HG02571 (cell line): ENCODE measurements around the gene RNF152.

ENCODE experiments used
- ATAC-seq: cut with Tn5 transposase; IDR thresholded peaks from one replicate; pipeline ENCODE4 v1.9.1; 2021; ENCODE audit warnings: mild to moderate bottlenecking, moderate library complexity; ENCODE audit not compliant: unreplicated experiment

RNF152 gene

DNA sequence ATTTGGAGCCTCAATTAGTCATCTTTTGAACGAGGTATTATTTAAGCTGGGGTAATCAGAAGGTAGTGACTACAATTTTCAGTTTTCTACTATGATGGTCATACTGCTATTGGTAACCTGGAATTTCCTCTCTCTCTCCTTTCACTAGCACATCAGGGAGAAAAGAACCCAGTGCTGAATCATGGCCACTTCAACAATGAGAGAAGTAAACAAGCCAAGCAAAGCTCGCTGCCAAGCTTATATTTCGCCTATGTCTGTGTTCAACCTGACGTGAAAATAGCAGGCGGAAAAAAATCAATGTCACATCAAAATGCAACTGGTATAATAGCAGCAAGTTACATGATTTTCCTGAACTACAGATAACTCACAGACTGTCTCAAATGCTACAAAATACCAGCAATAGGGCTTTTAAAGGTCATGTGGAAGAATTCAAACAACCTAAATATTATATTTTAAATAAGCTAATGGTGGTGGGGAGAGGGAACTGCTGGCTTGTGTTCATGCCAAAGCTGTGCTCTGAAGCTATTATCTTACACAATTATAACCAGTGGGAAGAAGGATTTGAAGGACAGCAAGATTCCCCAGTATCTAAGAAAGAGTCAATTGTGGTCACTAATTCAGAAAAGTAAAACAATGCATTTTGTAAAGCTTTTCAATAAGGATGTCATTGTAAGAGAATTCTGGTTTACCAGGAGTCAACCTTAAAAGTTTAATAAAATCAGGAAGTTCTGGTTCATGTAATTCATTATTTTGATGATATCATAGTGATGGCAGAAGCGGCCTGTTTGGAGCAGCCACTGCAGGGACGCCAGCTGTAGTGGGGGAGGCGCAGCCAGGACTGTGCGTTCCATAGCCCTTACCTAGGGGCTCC, 38.0 kb downstream of the RNF152 start:
- no peak for ATAC-seq

DNA sequence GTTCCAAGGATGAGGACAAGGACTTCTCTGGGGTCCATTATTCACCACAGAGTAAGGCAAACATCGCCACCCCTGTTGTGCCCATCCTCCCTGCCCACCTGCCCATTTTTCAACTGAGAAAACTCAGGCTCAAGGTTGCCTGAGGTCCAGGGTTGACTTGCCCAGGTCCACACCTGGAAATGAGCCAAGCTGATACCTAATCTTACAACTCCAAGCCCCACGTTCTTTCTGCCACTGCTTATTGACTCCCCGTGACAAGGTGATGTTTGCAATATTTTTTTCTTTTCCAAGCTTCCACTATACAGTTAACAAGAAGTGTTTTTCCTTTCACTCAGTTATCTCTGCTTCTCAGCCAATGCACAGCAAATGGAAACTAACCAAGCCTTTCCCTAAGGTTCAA, 39.0 kb downstream of the RNF152 start:
- ATAC-seq: no peak

DNA sequence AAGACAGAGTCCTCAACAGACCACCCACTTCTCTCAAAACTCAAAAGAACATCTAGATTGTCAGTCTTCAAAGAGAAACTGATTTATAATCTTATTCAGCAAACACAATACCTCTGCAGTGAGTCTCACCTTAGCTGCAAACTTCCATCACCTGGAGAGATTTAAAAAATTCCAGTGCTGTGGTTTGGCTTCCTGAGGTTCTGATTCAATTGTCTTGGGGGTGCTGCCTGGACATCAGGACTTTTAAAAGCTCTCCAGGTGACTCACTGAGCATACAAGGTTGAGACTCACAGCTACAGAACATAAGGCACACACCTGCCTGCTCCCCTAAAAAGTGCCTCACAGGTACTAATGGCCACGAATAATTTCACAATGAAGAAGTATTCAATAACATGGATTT, 40.3 kb downstream of the RNF152 start:
- no peak for ATAC-seq

DNA sequence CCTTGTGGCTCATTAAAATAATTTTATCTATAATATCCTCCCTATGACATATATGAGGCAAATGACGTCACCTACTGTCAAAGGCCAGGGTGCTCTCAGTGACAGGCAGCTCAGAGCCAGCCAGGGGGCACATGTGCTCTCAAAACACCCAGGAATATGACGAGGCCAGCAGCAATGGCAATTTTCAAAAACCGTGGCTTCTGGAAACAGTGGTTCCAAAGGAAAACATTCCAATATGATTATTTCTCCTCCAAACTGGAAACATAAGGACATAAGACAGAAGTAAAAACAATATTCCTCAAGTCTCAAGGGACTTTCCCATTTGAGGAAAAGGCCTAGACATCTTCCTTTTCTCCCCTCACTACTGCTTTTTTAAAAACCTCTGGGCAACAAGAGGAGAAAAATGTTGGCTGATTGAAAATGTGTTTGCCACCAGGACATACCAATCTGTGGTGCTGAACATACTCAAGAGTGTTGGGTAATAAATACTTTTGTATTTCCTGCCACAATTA, 40.8 kb downstream of the RNF152 start:
- ATAC-seq: no peak

DNA sequence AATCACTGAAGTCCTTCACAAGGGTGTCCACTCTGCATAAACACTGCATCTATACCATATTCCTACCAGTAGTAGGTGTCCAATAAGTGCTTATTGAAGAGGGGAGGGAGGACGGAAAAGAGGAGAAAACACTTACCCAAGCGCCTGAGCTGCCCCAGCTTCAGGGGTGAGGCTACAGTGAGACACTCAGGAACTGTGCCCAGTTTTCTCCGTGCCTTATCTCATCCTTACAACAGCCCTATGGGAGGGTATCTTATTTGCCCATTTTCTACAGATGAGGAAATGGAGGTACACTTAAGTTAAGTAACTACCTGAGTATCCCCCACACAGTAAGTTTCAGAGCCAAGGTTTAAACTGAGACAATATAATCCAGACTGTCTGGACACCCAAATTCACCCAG, 41.5 kb downstream of the RNF152 start:
- no peak for ATAC-seq

DNA sequence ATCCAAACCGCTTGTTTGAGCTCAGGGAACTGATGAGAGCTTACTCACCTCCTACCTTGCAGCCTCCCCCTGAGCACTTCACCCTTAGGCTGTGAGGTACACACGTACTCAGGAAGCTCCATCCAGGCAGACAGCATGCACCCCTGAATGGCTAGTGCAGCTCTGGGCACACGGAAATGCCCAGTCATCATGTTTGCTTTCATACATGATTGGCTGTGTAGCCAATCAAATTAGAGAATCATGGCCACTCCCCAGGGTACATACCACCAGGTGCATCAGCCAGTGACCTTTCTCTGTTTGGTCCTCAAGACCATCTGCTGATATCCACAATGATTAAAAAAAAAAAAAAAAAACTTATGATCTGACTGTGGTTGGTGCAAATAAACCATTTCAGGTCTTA, 42.1 kb downstream of the RNF152 start:
- no peak for ATAC-seq

DNA sequence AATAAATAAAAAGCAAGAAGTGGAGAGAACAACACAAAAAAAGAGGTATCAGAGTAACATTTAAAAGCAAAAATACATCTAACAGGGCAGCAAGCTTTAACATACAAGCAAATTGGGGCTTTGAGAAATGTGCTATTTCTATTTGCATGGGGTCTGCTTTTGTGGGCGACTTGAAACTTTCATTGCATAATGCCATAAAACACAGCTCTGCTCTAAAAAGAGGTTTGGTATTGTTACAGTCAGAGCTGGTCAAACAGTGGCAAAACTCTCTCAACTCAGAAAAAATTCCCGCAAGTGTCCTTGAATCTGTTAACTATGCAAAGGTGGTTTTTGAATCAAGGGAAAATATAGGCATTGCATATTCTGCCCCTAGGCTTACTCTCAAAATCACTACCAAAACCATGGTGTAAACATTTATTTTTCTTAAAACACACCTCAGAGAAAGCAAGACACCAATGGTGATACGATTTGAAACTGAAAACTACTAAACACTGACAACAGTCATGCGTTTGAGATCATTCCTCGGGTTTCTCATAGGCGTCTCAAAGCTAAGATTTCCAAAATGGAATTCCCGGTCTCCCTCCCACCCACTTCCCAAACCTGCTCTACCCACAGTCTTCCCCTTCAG, 45.5 kb downstream of the RNF152 start:
- ATAC-seq: no peak

DNA sequence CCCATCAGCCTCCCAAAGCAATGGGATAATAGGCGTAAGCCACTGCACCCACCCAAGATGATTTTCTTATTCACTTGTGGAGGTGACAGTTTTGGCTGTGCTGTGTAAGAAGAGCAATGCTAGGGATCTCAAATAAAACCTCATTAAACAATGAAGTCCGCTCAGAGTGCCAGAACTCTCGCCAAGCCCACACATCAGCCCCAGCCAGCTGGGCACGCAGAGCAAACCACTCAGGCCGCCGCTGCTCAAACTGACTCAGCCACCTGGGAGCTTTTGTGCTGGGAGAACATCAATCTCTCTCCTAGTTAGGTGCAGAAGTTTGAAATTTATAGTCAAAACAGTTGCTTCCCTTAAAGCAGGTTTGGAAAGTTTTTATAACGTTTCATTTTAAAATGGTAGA, 47.6 kb downstream of the RNF152 start:
- no peak for ATAC-seq

DNA sequence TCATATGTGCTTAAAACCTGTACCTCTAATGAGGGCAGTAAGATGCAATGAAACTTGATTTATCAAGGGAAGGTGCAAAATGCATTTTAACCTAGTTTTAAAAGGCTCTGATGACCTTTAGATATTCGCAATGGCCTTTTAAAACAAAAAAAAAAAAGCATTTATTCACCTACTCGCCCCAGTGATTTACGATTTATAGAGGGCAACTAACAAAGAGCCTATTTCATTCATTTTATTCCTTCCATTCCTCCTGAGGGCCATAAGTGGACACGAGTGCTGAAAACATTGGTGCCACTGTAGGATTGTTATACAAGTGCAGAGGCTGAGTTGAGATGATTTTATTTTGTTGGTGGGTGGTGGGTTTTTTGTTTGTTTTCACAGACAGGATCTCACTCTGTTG, 48.1 kb downstream of the RNF152 start:
- no peak for ATAC-seq

DNA sequence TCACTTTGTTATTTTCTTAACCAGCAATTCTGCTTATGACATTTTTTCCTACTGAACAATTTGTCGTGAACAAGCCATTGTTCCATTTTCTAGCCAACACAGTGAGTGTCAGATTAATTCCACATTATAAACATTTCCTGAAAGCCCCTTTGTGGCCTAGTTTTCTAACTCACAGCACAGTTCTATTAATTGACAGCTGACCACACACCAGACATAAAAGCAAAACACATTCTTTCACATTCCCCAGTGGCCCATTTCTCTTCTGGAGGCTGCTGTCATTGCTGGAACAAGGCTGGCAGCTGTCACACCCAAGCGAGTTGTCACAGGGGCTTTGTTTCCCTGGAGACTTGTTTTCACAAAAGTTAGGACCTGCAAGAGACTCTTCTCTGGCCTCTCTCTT, 50.7 kb downstream of the RNF152 start:
- no peak for ATAC-seq

DNA sequence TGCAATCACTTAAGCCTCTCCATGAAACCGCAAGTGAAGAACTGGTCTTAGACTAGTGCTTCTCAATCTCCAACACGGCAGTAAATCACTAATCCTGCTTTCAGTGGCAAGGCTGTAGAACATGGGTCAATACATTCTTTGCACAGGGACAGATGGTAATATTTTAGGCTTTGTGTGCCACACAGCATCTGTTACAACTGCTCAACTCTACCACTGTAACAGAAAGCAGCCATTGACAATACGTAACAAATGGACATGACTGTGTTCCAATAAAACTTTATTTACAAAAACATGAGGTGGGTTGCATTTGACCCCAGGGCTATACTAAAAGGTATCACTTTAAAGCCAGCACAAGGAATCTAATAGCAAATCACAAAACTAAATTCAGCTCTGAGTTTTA, 51.1 kb downstream of the RNF152 start:
- ATAC-seq: no peak

DNA sequence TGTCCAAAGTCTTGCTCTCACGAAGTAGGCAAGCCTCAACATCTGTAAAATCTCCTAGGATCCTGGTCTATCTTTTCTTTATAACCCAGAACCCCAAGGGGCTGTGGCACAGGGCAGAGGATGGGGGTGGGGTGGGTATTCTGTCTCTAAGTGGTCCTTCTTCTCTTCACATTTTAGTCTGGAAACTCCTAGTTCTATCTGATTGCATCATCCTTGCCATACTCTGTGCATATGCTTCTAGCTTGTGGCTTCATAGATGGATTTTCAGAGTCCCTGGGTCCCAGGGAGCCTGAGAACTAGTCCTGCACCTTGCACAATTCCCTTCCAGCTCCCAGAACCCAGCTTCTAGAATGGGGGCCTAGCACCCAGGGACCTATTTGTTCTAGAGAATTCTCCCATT, 52.5 kb downstream of the RNF152 start:
- no peak for ATAC-seq

DNA sequence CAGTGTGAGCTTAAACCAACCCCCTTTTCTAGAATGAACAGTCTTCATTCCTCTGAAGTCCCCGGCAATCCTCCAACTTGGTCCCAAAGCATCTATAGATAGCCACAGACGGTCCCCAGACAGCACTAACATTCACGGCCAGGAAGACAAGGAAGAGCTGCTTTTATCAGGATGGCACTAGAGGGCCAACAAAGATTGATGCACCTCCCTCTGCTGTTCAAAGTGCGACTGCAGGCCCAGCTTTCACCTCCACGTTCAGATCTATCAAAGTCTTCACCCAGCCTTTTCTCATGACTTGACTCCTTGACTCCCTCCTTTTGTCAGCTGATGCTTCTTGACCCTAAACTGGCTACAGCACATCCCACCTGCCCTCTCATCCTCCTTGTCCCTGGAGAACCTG, 54.3 kb downstream of the RNF152 start:
- ATAC-seq: no peak

DNA sequence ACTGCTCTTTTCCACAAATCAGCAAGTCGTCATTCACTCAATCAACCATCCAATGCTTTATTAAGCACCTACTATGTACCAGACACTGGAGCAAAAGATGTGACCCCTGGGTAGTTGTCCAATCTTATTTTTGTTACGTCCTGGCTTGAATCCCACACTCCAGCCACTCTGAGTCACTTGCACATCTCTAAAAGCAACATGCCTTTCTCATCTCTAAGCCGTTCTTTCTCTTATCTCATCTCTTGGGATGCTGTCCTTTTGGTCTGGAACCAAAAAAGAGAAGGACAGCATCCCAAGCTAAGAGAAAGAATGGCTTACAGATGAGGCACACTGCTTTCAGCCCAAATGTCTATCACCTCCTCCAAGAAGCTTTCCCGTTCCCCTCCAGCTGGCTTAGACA, 58.8 kb downstream of the RNF152 start:
- no peak for ATAC-seq

DNA sequence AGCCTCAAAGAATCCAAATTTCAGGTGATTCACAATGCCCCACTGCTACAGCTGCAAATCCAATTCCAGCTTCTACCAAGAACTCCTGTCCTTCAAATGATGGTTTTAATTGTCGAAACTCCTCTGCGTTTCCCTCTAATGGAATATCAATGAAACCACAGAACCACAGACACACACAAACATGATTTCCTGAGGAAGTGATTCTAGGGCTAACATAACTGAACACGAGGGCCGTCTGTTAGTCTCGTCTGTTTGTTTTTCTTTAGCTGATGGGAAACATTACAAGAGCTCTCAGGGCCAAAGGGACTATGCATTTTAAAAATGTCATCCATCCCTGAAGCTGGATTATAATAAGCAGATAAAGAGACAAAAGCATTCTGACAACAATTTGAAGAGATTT, 59.4 kb downstream of the RNF152 start:
- ATAC-seq: no peak

DNA sequence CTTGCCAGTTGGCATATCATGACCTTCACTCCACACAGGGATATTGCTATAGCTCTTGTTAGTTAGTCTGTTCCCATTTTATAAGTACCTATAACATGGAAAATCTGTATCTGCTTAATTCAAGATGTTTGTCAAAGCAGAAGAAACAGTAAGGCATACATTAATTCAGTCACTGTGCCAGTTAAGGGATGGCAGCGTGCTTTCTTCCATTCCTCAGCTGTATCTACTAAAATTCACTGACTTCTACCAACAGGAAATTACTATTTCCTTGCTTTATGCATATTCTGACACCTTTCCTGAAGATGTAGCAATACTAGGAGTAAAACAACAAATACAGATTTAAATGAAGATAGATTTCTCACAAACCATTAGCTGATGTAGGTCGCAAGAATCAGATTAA, 59.9 kb downstream of the RNF152 start:
- no peak for ATAC-seq

DNA sequence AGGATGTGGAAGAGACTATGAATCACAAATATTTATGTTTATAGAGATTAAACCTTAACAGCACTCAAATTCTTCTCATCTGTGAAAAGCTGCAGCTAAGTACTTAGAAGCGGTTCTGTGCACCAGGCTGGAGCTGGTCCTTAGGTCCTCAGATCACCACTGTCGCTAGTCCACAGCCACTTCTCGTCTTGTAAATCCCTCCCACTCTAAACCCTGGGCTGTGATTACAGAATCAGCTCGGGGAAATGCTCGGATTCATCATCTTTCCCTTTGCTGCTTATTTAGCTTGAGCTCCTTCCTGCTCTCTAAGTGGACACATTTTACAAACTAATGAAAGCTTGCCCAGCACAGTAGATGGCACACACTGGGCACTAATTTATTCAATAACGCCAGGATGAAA, 61.7 kb downstream of the RNF152 start:
- no peak for ATAC-seq

DNA sequence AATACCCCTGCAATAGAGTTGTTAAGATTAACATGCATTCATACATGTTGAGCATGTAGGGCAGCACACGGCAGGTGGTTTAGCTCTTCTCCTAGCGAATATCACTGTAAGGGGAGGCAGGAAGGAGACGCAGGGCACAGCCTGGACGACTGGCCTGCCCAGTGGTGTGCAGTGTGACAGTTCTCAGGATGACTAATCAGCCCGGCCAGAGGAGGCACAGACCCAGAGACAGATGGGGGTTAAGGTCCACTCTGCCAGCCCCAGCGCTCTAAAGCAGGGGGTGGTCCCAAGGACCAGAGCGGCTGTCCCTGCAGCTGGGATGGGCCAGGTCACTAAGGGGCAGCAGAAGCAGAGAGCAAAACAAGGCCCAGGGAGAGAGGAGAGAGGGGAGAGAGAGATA, 63.7 kb downstream of the RNF152 start:
- ATAC-seq: no peak

DNA sequence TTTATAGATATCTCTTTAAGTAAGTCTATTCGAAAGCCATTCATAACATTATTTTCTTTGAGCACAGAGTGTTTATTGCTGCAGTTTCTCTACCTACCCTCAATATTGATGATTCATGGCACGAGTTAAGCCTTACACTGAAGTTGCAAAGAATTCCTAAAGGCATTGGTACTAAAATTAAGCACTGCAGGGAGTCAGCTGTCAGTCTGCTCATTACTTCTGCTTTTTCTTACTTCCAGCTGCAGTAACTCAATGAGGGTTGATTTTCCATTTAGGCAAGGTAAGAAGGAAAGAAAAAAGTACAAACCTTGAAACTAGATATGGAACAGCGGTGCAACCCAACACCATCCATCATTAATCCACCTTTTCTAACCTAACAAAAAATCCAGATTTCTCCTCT, 65.2 kb downstream of the RNF152 start:
- ATAC-seq: no peak

DNA sequence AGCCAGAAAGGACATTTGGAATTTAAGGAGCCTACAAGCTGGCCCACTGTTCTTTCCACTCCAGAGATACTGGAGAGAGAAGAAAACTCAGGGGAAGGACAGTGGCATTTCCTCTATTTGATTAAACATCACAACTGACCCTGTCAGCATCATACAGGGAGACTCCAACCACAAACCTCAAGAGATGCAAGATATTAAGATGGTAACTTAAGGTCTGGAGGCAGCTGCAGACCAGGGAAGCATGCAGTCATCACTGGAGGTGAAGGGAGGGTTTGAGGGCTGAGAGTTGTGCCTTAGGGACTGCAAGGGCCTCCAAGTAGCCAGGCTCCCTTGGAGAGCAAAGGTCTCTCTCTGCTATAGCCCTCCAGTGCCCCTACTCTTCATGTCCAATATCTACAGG, 67.4 kb downstream of the RNF152 start:
- ATAC-seq: no peak

DNA sequence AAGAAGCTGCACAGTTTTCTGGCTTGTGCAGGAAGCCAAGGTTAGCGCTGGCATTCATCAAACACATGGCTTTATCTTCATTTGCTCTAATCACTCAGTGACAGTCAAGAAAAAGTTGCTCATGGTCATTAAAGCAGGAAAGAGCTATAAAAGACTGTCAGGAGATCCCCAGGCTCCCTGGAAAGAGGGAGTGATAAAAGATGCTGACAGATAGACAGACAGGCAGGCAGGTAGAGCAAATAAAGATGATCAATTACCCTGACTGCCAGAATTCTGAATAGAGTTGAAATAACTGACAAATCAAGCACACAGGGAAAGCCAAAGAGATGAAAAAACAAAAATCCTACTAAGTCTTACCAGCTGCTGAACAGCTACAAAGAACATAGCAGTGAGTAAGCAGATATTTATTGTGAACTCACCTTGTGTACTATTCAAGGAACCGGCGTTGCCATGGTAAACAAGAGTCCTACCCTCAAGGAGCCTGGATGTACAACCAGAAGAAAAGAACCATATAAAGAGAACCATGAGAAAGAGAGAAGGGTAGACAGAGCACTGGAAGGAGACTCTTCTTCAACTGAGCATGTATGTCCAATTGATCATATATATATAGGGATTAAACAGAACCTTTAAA, 68.0 kb downstream of the RNF152 start:
- ATAC-seq: no peak

DNA sequence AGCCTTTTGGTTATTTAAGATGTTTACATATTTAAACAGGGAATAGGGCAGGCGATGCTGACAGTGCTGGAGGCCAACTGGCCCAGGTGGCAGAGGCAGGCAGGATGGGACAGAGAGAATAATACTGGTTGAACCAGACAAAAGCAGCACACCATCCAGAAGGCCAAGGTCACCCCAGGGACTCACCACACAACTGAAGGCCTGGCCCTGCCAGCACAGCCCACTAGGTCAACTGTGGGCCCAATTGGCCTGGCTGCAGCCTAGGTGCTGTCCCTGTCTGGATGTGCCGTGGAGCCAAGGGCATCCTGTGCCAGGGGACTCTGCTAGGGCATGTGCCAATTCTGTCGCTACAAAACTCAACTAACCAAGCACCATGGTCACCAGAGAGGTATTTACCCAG, 69.2 kb downstream of the RNF152 start:
- ATAC-seq: no peak
